DOHH2 (cell line): ENCODE results near the gene SUMF1.

Experiments
- CTCF ChIP-seq: fragments of 200-600 bp; sonication (generic); IDR thresholded peaks from one replicate; pipeline ENCODE4 v1.5.1; 2014; ENCODE audit warnings: antibody characterized with exemption, mild to moderate bottlenecking, low read depth, low read length; ENCODE audit not compliant: poor library complexity, severe bottlenecking
- EZH2phosphoT487 ChIP-seq: fragments of 200-600 bp; sonication (generic); IDR thresholded peaks from 2 replicates; pipeline ENCODE4 v1.6.1; 2017; ENCODE audit warnings: borderline replicate concordance, mild to moderate bottlenecking, antibody characterized with exemption, low read length, moderate library complexity, mixed read lengths

GRCh38 chr3:4440951-4441350 is 26.1 kb downstream of the SUMF1 start:
- TF ChIP-seq CTCF (no peak), EZH2phosphoT487 (no peak)
